Activated CD4-positive, alpha-beta T cell treated with anti-CD3 and anti-CD28 coated beads, Interleukin-2, amount 50 U/mL, for 1 hour (primary cell): Measurements from ENCODE around the gene SUPT3H.

ENCODE experiments used
- DNase-seq: peaks from one replicate; pipeline ENCODE4 v3.0.0-alpha.2; 2020

Gene SUPT3H

GRCh38 chr6:45387236-45387635, 9.5 kb upstream of the SUPT3H start:
- DNase-seq, result no peak

DNA sequence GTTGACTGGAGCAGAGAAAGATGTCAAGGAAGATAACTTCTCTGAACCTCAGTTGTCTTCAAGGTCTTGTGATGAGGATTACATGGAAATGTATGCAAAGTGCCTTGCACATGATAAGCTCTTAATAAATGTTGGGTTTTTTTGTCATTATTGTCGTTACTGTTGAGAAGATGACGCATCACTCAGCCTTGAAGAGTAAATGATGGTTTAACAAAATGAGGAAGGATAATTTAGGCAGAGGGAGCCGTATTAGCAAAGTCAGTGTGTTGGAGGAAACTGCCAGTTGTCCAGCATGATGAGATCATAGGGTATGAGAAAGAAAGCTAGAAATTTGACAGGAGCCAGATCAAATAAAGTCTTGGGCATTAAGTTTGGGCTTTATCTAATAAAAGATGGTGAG, 8.8 kb upstream of the SUPT3H start:
- no peak for DNase-seq

DNA sequence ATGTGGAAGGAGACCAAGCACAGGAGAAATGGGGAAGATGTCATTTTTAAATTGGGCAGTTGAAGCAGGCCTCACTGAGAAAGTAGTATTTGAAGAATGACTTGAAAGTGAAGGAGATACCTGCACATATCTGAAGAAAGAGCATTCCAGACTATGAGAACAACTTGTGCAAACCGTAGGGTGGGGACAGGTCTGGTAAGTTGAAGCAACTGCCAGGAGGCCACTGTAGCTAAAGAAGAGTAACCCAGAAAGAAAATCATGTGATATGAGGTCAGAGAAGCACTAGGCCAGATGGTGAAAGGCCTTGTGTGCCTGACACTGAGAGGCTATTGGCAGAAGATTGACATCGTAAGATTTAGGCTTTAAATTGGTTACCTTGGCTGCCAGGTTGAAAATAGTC, 4.7 kb upstream of the SUPT3H start:
- no peak for DNase-seq

- DNase-seq, result no peak
Observed at GRCh38 chr6:45378334-45378926, 696 bp upstream of the SUPT3H start.

GRCh38 chr6:45377043-45377553, 636 bp downstream of the SUPT3H start:
- DNase-seq, result peak; percentile 73

- no peak for DNase-seq
Observed at GRCh38 chr6:45376310-45377042, 1.3 kb downstream of the SUPT3H start.

- no peak for DNase-seq
Observed at GRCh38 chr6:45375449-45375848, 2.3 kb downstream of the SUPT3H start.

DNA sequence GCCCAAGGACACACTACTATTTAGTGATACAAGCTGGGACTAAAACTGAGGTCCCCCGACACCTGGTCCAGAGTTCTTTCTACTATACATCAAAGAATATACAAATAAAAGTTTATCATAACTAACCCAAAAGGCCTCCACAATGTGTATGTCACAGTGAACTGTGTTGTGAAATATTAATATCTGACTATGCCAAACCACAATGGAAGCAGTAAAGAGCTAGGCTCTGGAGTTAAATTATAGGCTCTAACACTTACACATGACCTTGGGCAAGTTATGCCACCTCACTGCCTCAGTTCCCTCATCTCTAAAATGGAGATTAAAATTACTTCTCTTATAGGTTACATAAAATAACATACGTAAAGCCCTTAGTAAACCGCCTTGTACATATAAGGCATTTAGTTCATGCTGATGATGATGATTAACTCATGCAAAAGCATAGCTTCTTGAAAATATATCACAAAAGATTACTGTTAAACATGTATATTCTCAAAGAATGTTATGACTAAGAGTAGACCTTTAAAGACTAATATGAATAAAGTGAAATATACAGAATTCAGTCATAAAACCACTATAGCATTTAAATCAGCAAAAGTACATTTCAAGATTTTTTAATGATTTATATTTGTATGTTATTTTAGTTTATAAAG, 5.7 kb downstream of the SUPT3H start:
- DNase-seq, result no peak

DNA sequence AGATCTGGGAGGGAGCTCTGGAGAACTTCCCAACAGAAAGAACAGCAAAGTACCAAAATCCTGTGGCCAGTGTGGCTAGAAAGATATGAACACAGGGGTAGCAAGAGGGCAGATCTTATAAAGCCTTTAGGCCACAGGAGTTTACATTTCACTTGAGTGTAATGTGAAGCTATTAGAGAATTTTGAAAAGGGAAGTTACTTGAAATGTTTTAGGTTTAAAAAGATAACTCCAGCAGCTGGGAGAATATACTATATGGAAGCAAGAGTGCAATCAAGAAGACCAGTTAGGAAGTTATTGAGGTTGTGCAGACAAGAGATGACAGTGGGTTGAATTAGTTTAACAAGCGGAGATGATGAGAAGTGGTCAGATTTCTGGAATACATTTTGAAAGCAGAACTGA, 7.9 kb downstream of the SUPT3H start:
- DNase-seq, result no peak

GRCh38 chr6:45367999-45368398, 9.7 kb downstream of the SUPT3H start:
- DNase-seq, result no peak

DNA sequence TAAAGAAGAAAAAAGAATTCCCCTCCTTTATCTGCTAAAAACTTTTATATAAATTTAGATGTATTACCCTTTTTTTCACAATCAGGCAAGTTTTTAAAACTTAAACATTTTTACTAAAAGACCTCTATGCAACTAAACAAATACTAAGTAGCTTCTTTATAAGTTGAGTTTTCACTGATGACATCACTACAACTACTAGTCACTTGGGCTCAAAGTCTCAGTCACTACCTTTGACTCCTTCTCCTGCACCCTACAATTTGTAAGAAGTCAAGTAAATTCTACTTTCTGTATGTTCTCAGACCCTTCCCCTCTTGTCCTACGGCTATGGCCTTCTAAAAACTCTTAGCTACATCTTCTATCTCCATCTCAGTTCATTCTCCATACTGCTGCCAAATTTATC, 11.2 kb downstream of the SUPT3H start:
- no peak for DNase-seq

- no peak for DNase-seq
Observed at GRCh38 chr6:45365036-45365435, 12.7 kb downstream of the SUPT3H start.

- DNase-seq, result no peak
Observed at GRCh38 chr6:45364466-45364865, 13.3 kb downstream of the SUPT3H start.

DNA sequence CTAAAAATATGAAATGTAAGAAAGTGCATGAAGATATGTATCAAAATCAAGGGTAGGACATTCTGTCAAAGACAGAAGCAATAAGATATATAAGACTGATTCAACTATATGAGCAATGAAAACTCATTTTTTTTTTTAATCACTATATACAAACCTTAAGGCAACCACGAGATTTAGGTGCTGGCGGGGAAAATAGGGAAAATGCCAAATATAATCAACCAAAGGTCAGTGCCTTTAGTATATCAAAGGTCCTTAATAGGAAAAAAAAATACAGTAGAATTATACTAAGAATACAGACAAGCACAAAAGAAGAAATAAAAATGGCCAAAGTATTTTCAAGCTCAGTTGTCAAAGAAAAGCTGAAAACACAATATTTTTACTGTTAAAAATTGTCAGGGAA, 24.1 kb downstream of the SUPT3H start:
- no peak for DNase-seq

DNA sequence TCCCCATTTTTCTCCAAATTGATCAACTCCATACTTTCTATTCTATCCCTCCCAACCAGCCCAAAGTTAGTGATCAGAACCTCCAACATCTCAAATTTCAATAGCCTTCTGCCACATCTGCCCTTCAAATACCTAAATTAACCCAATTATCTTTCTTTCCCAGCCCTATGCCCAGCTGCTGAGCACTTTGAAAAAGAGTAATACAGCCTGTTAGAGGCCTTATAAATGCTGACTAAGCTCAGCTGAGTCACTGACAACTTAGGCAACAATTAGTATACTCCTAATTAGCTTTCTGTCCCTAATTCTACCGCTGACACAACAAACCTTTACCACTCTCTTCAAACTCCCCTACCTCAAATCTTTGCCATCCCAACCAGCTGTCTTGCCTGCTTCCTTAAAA, 26.1 kb downstream of the SUPT3H start:
- no peak for DNase-seq

DNA sequence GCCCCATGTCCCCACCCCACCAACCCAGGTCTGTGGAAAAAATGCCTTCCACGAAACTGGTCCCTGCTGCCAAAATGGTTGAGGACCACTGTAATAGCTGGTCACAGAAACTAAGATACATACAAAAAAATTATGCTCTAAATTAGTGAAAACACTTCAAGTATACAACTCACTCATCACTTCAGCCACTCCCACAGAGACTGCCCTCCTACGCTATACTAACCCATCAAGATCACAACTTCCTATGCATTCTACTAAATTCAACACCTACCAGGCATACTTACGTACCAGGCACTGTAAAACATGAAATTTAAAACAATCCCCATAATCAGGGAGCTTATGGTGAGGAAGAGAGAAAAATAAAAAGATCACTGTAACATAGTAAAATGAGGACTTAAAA, 26.7 kb downstream of the SUPT3H start:
- DNase-seq, result no peak

- no peak for DNase-seq
Observed at GRCh38 chr6:45350186-45350710, 27.5 kb downstream of the SUPT3H start.

DNA sequence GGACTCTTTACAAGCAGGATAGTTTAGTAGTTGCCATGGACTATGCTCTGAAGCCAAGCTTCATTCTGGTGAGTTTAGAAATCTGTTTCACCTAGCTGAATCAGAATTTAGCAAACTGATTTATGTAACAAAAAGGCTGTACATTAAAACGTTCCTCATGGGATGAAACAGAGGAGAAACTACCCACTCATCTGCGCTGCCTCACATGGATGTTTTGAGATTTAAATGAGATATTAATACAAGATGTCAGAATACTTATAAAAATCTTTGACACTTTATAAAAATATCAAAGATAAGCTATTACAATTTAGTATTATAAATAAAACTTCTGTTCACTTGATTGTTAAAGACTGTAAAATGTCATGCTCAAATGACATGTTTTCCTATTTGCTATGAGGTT, 32.8 kb downstream of the SUPT3H start:
- DNase-seq, result no peak

DNA sequence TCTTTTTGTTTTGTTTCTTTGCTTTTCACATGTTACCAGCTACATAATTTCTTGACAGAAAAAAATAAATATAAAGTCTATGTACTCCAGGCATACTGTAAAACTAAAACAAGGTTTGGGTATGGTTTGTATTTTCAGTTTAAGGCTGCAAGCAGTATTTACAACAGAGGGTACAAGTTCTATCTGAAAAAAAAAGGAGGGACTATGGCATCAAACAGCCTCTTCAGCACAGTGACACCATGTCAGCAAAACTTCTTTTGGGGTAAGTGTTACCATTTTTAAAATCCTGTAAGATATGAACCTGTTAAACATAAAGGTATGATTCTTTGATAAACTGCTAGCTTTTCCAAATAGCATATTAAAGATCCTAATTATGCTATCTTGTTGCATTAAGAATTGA, 49.2 kb downstream of the SUPT3H start:
- DNase-seq, result no peak

GRCh38 chr6:45327956-45328522, 49.7 kb downstream of the SUPT3H start, which contains the start of gene RUNX2:
Gene RUNX2, plus strand, starts transcription at chr6:45328330. Its CDS starts 397 bp downstream, at chr6:45328727.
- DNase-seq, result no peak

DNA sequence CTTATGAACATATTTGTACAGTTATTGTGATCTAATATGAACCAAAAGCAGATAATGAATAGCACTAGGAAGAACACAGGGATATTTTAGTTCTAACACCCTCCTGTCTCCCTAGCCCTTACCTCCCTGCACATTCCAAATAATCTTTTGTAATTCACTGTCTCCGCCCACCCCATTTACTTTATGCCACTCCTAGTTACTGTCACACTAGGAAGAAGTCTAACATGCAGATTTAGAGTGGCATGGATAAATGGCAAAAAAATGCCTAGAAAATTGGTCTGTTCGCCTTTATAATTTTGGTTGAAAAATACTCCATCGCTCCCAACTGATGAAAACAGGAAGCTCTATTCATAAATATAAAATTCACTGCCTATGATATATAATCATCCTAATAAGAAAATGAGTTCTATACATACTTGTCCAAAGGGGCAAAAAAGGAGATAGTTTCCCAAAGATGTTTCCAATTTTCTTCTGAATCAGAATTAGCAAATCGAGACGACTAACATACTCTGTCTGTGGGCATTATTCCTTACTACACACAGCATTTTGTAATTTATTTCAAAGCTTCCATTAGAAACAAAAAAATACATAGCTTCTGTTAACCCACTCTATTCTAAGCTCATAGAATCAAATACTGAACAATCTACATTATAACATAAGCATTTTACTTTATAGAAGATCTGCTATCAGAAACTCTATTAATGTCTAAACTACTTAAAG, 50.9 kb downstream of the SUPT3H start:
- DNase-seq, result no peak

GRCh38 chr6:45323656-45324224, 54.0 kb downstream of the SUPT3H start:
- DNase-seq, result no peak
